GM19351 (cell line): ENCODE data around the gene RTN3.
"Not testable (repeated sequence)": the region's sequence is repeated elsewhere in the genome, so short reads cannot be mapped to it uniquely, and the experiment has no call there.

ENCODE experiments used
- ATAC-seq: cut with Tn5 transposase; IDR thresholded peaks from one replicate; pipeline ENCODE4 v1.9.1; 2021; ENCODE audit warnings: mild to moderate bottlenecking, moderate library complexity; ENCODE audit not compliant: unreplicated experiment

Gene RTN3

GRCh38 chr11:63682066-63683021 is 1.0 kb downstream of the RTN3 start:
- ATAC-seq = peak; percentile 9

- no peak for ATAC-seq
Measured at GRCh38 chr11:63683133-63683991, 2.1 kb downstream of the RTN3 start.

- ATAC-seq = not testable (repeated sequence)
Measured at GRCh38 chr11:63685158-63685721, 3.9 kb downstream of the RTN3 start.

GRCh38 chr11:63686926-63687325 is 5.6 kb downstream of the RTN3 start:
- no peak for ATAC-seq

- no peak for ATAC-seq
Measured at GRCh38 chr11:63687845-63688244, 6.5 kb downstream of the RTN3 start.

- ATAC-seq = no peak
Measured at GRCh38 chr11:63694596-63694995, 13.3 kb downstream of the RTN3 start.

- no peak for ATAC-seq
Measured at GRCh38 chr11:63698976-63699733, 17.9 kb downstream of the RTN3 start.

GRCh38 chr11:63699896-63700295 is 18.6 kb downstream of the RTN3 start:
- ATAC-seq = no peak

- no peak for ATAC-seq
Measured at GRCh38 chr11:63705526-63705925, 24.2 kb downstream of the RTN3 start.

GRCh38 chr11:63708764-63709163 is 27.5 kb downstream of the RTN3 start:
- no peak for ATAC-seq

- no peak for ATAC-seq
Measured at GRCh38 chr11:63709336-63709884, 28.1 kb downstream of the RTN3 start.

GRCh38 chr11:63710476-63711217 is 29.3 kb downstream of the RTN3 start:
- ATAC-seq = no peak

GRCh38 chr11:63711838-63712237 is 30.5 kb downstream of the RTN3 start:
- no peak for ATAC-seq

- no peak for ATAC-seq
Measured at GRCh38 chr11:63713766-63714165, 32.5 kb downstream of the RTN3 start.

GRCh38 chr11:63716046-63716445 is 34.7 kb downstream of the RTN3 start:
- no peak for ATAC-seq

GRCh38 chr11:63719001-63719400 is 37.7 kb downstream of the RTN3 start:
- no peak for ATAC-seq

- ATAC-seq = no peak
Measured at GRCh38 chr11:63719987-63720386, 38.7 kb downstream of the RTN3 start.

GRCh38 chr11:63720611-63721010 is 39.3 kb downstream of the RTN3 start:
- no peak for ATAC-seq

GRCh38 chr11:63729326-63729725 is 48.0 kb downstream of the RTN3 start:
- no peak for ATAC-seq

- no peak for ATAC-seq
Measured at GRCh38 chr11:63736864-63737263, 55.6 kb downstream of the RTN3 start.
